HG03521 (cell line): ENCODE data around the gene KCNJ13.
"Not testable (repeated sequence)": the region's sequence is repeated elsewhere in the genome, so short reads cannot be mapped to it uniquely, and the experiment has no call there.

ENCODE experiments used
- ATAC-seq: cut with Tn5 transposase; IDR thresholded peaks from one replicate; pipeline ENCODE4 v1.9.1; 2021; ENCODE audit warnings: mild to moderate bottlenecking, moderate library complexity; ENCODE audit not compliant: unreplicated experiment

Gene KCNJ13

DNA sequence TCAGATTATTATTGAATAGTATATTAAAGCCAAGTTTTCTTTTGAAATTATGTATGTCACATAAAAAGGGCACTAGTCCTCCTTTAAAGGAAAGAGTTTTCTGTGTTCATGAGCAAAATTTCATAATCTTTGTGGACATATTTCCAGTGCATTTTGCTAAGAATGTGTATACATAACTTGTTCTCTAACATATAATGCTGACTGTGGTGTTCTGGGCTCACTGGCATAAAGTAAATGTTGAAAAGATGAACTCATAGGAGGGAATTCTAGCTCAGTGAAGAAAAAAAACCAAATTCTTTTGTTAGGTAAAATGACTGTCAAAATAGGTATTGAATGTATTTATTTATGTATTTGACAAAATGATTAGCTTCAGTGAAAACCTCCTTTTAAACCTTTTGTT is 6.2 kb downstream of the KCNJ13 start:
- no peak for ATAC-seq

DNA sequence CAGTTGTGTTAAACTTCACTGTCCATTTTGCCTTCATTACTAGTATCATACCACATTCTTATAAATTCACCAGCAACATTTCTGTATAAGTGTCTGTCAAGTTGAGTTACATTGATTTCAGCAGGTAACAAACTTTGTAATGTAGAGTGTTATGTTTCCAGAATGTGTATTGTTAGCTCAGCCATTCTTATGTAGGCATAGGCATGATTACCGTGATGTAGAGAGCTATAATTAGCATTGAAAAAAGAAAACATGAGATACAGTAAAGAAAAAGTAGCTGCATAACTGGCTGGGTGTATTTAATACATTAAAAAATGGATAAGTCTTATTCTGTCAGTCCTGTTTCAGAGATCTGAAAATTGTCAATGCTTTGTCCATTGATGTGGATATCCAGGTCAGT is 8.5 kb downstream of the KCNJ13 start:
- ATAC-seq: no peak

DNA sequence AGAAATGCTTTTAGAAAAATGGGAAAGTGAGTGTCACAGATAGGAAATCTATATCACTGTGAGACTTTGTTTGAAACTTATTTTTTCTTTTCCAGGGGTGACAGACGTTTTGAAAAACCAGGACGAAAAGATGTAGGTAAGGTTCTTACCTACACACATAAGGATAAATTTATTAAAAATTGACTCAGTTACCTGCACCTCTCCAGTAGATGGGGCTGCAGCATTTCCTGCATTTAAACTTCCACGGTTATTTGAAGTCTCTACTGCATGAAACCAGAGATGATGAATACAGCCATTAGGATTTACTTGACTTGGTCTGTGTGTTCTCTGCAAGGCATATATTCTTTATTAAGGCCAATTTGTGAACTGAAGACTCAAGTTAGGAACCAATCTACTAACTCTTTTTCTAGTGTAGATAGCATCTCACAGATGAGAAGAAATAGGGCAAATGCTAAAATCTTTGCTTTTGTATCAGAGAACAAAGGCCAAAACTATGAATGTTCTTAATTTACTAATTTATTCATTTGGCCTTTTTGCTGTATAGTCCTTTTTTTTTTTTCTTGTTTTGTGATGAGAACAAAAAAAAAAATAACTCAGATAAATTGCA is 15.0 kb downstream of the KCNJ13 start:
- no peak for ATAC-seq

DNA sequence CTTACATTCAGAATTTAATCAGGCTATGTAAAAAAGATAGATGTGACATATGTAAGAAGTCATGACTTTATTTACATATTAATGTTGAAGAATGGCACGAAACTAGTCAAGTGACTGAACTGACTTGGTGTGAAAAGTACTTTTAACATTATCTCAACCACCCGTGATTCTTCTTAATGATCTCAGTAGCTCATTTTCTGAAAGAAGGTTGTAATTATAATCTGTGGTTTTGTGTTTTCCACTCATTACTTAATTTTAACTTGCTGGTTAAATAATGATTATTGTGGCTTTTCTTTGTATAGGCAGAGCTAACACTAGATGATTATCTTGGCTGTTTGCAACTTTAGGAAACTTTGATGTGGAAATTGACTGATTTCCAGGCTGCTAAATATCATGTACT is 18.5 kb downstream of the KCNJ13 start:
- ATAC-seq: no peak

DNA sequence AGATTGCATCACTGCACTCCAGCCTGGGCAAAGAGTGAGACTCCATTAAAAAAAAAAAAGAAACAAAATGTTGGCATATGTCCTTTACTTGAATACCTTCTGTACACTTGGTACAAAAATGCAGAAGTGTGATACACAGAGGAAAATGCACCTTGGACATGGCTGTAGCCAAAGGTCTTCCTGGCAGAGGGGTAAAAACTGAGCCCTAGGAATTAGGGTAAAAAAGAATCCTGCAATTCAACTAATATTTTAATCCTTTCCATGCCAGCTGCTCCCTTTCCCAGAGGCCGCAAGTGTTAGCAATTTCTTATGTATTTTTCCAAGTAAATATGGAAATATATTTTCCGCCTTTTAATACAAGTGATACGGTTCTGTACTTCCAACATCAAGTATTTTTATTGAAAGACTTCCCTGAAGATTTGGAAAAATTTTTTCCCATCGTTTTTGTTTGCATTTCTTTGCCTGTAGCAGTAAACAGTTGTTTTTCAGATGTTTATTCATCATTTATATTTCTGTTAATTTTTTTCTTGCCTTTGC is 26.2 kb downstream of the KCNJ13 start:
- ATAC-seq: no peak

DNA sequence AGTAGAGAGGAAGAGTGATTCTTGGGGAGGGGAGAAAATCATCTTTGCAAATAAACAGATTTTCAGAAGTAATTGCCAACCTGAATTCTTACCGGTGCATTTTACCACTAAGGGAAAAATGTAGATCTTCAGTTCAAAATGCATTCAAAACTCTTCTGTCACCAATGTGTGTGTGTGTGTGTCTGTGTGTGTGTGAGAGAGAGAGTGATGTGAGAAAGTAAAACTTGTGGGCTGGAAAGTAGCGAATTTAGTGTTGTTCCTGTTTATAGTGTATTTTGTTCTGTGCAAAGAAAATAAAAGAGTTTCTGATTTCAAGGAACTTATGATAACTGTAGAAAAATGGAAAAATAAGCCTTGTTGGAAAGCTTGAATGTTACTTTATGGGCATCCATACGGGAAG is 27.0 kb downstream of the KCNJ13 start:
- ATAC-seq: no peak

GRCh38 chr2:232748038-232748437 is 28.3 kb downstream of the KCNJ13 start:
- no peak for ATAC-seq

DNA sequence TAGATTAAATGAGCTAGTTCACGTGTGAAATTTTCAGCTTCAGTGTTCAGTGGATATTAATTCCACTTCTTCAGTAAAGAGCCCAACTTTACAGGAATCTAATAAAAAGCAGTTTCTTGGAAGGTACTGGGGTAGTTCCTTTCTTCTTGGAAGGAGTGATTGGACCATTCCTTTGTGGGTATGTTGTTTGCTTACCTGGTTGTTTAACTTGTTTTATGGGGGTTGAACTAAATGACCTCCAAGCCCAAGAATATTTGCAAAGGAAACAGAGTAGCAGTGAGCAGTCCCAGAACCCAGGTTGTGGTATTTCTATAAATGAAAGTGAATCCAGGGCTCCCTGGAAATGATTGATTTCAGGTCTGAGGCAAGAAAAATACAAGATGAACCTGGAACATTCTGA is 31.4 kb downstream of the KCNJ13 start:
- no peak for ATAC-seq

- ATAC-seq: no peak
These were observed 34.4 kb downstream of the KCNJ13 start for GRCh38 chr2:232741972-232742371.

- ATAC-seq: no peak
These were observed 35.1 kb downstream of the KCNJ13 start for GRCh38 chr2:232741294-232741693.

GRCh38 chr2:232731470-232731869 is 44.9 kb downstream of the KCNJ13 start:
- ATAC-seq: no peak

DNA sequence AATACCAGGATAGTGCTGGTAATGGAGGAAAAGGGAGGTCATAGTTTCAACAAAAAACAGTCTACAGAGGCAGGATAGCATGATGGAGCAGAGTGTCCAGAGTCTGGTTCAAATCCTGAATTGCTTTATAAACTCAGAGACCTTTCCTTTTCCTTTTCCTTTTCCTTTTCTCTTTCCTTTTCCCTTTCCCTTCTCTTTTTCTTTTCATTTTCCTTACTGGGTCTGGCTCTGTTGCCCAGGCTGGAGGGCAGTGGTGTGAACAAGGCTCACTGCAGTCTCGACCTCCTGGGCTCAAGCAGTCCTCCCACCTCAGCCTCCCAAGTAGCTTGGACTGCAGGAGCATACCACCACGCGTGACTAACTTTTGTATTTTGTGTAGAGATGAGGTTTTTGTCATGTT is 47.6 kb downstream of the KCNJ13 start:
- ATAC-seq: no peak

GRCh38 chr2:232723027-232723426 is 53.3 kb downstream of the KCNJ13 start:
- ATAC-seq: no peak

DNA sequence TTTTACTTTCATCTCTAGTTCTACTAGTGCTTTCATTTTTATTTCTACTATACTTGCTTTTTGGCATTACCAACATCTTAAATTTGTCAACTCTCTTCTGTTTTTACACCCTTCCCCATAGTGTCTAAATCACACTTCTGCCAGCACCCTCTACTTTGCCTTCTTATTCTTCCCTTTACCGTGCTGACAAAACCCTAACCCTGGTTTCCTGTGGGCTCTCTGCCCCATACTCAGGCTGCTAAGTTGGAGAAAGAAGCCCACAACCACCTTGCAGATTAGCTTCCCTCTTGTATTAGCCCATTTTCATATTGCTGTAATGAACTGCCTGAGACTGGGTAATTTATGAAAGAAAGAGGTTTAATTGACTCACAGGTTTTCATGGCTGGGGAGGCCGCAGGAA is 54.5 kb downstream of the KCNJ13 start:
- no peak for ATAC-seq

DNA sequence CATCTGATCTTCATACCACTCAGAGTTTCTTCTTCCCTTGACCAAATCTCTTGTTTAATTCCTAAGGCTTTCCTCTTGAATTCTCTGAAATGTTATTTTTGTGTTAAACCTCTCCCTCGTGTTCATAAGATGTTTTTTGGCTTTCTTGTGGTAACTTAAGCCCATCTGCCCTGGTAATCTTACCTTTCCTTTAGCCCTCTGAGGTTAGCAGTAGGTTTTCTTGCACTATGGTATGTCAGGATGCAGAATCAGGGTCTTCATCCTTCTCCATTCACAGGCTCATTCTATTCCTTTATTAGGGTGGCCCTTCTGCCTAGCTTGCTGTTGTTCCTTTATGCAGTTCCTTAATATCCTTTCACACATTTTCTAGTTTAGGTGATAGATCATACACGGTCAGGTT is 55.1 kb downstream of the KCNJ13 start:
- no peak for ATAC-seq

DNA sequence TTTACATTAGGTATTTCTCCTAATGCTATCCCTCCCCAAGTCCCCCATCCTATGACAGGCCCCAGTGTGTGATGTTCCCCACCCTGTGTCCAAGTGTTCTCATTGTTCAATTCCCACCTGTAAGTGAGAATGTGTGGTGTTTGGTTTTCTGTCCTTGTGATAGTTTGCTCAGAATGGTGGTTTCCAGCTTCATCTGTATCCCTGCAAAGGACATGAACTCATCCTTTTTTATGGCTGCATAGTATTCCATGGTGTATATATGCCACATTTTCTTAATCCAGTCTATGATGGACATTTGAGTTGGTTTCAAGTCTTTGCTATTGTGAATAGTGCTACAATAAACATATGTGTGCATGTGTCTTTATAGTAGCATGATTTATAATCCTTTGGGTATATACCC is 56.3 kb downstream of the KCNJ13 start:
- not testable (repeated sequence) for ATAC-seq
